Measurements from ENCODE around the gene SLCO3A1.

DNA sequence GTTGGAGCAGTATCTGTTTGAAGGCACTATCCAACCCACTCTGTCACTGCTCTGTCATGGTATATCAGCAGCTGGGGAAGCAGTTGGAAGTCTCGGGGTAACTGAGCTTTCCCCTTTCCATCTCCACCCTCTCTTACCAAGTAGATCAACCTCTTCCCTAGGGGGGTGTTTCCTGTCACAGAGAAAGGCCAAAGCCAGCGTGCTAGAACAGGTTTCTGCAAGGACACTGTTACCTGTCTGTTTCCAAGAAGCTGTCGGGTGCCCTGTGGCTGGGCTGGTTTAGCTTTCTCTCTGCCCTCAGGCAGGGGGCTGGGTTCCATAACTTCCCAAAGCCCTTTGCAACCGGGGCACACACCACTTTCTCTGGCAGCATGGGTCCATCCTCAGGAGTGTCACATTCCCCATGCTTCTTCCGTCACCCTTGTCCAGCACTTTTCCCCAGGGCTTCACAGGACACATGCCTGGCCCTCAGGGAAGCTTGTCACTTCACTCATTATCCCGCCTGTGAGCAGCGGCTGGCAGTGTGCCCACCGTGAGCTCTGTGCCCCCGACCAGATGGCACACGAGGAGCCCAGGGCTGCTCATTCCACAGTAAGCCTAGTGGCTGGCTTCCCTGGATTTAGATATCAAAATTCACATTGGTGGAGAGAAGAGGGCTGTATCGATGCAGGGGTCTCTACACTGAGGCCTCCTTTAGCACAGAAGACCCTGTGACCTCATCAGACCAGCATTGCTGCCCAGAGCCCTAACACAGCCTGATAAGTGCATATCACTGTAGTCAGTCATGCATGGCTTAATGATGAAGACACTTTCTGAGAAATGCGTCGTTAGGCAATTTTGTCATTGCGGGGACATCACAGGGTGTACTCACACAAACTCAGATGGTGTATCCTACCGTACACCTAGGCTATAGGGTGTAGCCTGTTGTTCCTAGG lies 205.8 kb downstream of the SLCO3A1 start:
- TF ChIP-seq POLR2A (IDR thresholded peaks at IDR 0.05): no peak
- TF ChIP-seq, protein P1, sequence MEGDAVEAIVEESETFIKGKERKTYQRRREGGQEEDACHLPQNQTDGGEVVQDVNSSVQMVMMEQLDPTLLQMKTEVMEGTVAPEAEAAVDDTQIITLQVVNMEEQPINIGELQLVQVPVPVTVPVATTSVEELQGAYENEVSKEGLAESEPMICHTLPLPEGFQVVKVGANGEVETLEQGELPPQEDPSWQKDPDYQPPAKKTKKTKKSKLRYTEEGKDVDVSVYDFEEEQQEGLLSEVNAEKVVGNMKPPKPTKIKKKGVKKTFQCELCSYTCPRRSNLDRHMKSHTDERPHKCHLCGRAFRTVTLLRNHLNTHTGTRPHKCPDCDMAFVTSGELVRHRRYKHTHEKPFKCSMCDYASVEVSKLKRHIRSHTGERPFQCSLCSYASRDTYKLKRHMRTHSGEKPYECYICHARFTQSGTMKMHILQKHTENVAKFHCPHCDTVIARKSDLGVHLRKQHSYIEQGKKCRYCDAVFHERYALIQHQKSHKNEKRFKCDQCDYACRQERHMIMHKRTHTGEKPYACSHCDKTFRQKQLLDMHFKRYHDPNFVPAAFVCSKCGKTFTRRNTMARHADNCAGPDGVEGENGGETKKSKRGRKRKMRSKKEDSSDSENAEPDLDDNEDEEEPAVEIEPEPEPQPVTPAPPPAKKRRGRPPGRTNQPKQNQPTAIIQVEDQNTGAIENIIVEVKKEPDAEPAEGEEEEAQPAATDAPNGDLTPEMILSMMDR (IDR thresholded peaks at IDR 0.05 in 8 of 11, conservative IDR thresholded peaks at IDR 0.05 in 3 of 11): no peak
